ENCODE results near the gene ANK3. TPM values are rescaled to one million over a fixed set of nuclear protein-coding genes. Genes with fewer than 3 reads are reported as not detected.

ANK3 gene
- total and polyA plus RNA-seq, 2 experiments from 2014 or later = 26.2 to 49.0 TPM

GRCh38 chr10:60186315-60187071 lies 203.2 kb downstream of the ANK3 start:
- Histone ChIP-seq H3K36me3 (replicated peaks; ENCODE audit: insufficient read depth, low read depth) (no peaks in the 10 kb centered on the region), H3K27me3 (no peaks in the 10 kb centered on the region), H3K4me2 (no peak overlapping the region), H3K4me1 (ENCODE audit: insufficient read depth) (no peaks in the 10 kb centered on the region), H3K9me3 (ENCODE audit: low read depth) (no peaks in the 10 kb centered on the region), H3K9me2 (replicated peaks; ENCODE audit: insufficient read depth) (no peaks in the 10 kb centered on the region), H3K79me2 (no peaks in the 10 kb centered on the region), H4K20me1 (ENCODE audit: insufficient read depth, poor library complexity, severe bottlenecking) (no peaks in the 10 kb centered on the region), H2AFZ (no peak overlapping the region), H3K27ac (no peak overlapping the region), H3K4me3 (no peak overlapping the region)
- no peak for DNase-seq (ENCODE audit: low spot score)
- TF ChIP-seq, protein P1, sequence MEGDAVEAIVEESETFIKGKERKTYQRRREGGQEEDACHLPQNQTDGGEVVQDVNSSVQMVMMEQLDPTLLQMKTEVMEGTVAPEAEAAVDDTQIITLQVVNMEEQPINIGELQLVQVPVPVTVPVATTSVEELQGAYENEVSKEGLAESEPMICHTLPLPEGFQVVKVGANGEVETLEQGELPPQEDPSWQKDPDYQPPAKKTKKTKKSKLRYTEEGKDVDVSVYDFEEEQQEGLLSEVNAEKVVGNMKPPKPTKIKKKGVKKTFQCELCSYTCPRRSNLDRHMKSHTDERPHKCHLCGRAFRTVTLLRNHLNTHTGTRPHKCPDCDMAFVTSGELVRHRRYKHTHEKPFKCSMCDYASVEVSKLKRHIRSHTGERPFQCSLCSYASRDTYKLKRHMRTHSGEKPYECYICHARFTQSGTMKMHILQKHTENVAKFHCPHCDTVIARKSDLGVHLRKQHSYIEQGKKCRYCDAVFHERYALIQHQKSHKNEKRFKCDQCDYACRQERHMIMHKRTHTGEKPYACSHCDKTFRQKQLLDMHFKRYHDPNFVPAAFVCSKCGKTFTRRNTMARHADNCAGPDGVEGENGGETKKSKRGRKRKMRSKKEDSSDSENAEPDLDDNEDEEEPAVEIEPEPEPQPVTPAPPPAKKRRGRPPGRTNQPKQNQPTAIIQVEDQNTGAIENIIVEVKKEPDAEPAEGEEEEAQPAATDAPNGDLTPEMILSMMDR (IDR thresholded peaks at IDR 0.05; ENCODE audit: poor library complexity) = no peak
- TF ChIP-seq EZH2 (IDR thresholded peaks at IDR 0.05; ENCODE audit: borderline replicate concordance) (no peak), EZH2phosphoT487 (IDR thresholded peaks at IDR 0.05; ENCODE audit: low read depth, severe bottlenecking, unreplicated experiment) (no peak)
- 93% methylated on average over 14 of the region's 14 CpGs for WGBS (ENCODE audit: low lambda C conversion rate, missing lambda C conversion rate)

- Histone ChIP-seq H3K27ac (no peak overlapping the region), H3K79me2 (no peaks in the 10 kb centered on the region), H3K4me2 (no peak overlapping the region), H3K9me2 (replicated peaks; ENCODE audit: insufficient read depth) (no peaks in the 10 kb centered on the region), H3K4me3 (no peak overlapping the region), H3K27me3 (no peaks in the 10 kb centered on the region), H3K36me3 (replicated peaks; ENCODE audit: insufficient read depth, low read depth) (no peaks in the 10 kb centered on the region), H2AFZ (no peak overlapping the region), H3K9me3 (ENCODE audit: low read depth) (no peaks in the 10 kb centered on the region), H3K4me1 (ENCODE audit: insufficient read depth) (no peaks in the 10 kb centered on the region), H4K20me1 (ENCODE audit: insufficient read depth, poor library complexity, severe bottlenecking) (no peaks in the 10 kb centered on the region)
- WGBS (ENCODE audit: low lambda C conversion rate, missing lambda C conversion rate) = 64% methylated on average over 1 of the region's 1 CpG
- DNase-seq (ENCODE audit: low spot score) = no peak
- no peak for TF ChIP-seq EZH2 (IDR thresholded peaks at IDR 0.05; ENCODE audit: borderline replicate concordance)
- TF ChIP-seq EZH2phosphoT487 (IDR thresholded peaks at IDR 0.05; ENCODE audit: low read depth, severe bottlenecking, unreplicated experiment) = no peak
- TF ChIP-seq, protein P1 (IDR thresholded peaks at IDR 0.05; ENCODE audit: poor library complexity) = no peak
Measured at GRCh38 chr10:60185421-60185820, 204.3 kb downstream of the ANK3 start.

GRCh38 chr10:60182691-60183090 lies 207.0 kb downstream of the ANK3 start:
- no peaks in the 10 kb centered on the region for H4K20me1 ChIP-seq (ENCODE audit: insufficient read depth, poor library complexity, severe bottlenecking)
- H3K4me3 ChIP-seq = no peak overlapping the region
- no peak overlapping the region for H2AFZ ChIP-seq
- TF ChIP-seq EZH2phosphoT487 (IDR thresholded peaks at IDR 0.05; ENCODE audit: low read depth, severe bottlenecking, unreplicated experiment) (no peak), EZH2 (IDR thresholded peaks at IDR 0.05; ENCODE audit: borderline replicate concordance) (no peak)
- TF ChIP-seq, protein P1 (IDR thresholded peaks at IDR 0.05; ENCODE audit: poor library complexity) = no peak
- H3K27ac ChIP-seq = no peak overlapping the region
- no peaks in the 10 kb centered on the region for H3K27me3 ChIP-seq
- no peaks in the 10 kb centered on the region for H3K79me2 ChIP-seq
- H3K4me2 ChIP-seq = no peak overlapping the region
- no peaks in the 10 kb centered on the region for H3K9me2 ChIP-seq (replicated peaks; ENCODE audit: insufficient read depth)
- DNase-seq (ENCODE audit: low spot score) = no peak
- H3K9me3 ChIP-seq (ENCODE audit: low read depth) = no peaks in the 10 kb centered on the region
- 71% methylated on average over 1 of the region's 1 CpG for WGBS (ENCODE audit: low lambda C conversion rate, missing lambda C conversion rate)
- H3K36me3 ChIP-seq (replicated peaks; ENCODE audit: insufficient read depth, low read depth) = no peaks in the 10 kb centered on the region
- no peaks in the 10 kb centered on the region for H3K4me1 ChIP-seq (ENCODE audit: insufficient read depth)
